Measurements from ENCODE around the gene NR4A3.

DNA sequence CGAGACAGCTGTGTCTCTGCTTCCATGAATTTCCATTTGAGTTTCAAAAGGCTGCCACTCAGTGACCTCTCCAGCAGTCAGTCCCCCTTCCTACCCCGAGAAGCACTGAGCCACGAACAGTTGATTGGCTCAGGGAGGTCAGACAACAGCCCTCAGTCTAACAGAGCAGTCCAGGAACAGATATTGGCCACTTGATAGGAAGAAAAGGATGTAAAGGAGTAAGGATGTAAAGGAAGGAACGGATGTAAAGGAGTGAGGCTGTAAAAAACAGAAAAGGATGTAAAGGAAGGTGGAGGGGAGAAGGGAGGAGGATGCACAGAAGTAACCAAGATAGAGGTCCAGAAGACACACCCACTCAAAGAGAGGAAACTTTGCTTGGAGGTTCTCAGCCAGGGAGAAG lies 3.2 kb upstream of the NR4A3 start:
- TF ChIP-seq OSR1 (CRISPR knock-in tag; IDR thresholded peaks at IDR 0.05) (no peak), TCF4 (CRISPR knock-in tag; IDR thresholded peaks at IDR 0.05; ENCODE audit: borderline replicate concordance) (no peak), SNAI2 (CRISPR knock-in tag; IDR thresholded peaks at IDR 0.05) (no peak), ZFP3 (CRISPR knock-in tag; IDR thresholded peaks at IDR 0.05) (no peak)
- TF ChIP-seq, protein P1, sequence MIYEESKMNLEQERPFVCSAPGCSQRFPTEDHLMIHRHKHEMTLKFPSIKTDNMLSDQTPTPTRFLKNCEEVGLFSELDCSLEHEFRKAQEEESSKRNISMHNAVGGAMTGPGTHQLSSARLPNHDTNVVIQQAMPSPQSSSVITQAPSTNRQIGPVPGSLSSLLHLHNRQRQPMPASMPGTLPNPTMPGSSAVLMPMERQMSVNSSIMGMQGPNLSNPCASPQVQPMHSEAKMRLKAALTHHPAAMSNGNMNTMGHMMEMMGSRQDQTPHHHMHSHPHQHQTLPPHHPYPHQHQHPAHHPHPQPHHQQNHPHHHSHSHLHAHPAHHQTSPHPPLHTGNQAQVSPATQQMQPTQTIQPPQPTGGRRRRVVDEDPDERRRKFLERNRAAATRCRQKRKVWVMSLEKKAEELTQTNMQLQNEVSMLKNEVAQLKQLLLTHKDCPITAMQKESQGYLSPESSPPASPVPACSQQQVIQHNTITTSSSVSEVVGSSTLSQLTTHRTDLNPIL (CRISPR knock-in tag; IDR thresholded peaks at IDR 0.05; ENCODE audit: low read depth) = no peak
- TF ChIP-seq, protein P2, sequence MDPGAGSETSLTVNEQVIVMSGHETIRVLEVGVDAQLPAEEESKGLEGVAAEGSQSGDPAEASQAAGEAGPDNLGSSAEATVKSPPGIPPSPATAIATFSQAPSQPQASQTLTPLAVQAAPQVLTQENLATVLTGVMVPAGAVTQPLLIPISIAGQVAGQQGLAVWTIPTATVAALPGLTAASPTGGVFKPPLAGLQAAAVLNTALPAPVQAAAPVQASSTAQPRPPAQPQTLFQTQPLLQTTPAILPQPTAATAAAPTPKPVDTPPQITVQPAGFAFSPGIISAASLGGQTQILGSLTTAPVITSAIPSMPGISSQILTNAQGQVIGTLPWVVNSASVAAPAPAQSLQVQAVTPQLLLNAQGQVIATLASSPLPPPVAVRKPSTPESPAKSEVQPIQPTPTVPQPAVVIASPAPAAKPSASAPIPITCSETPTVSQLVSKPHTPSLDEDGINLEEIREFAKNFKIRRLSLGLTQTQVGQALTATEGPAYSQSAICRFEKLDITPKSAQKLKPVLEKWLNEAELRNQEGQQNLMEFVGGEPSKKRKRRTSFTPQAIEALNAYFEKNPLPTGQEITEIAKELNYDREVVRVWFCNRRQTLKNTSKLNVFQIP (CRISPR knock-in tag; IDR thresholded peaks at IDR 0.05; ENCODE audit: borderline replicate concordance, low read depth) = no peak
- TF ChIP-seq, protein P3, sequence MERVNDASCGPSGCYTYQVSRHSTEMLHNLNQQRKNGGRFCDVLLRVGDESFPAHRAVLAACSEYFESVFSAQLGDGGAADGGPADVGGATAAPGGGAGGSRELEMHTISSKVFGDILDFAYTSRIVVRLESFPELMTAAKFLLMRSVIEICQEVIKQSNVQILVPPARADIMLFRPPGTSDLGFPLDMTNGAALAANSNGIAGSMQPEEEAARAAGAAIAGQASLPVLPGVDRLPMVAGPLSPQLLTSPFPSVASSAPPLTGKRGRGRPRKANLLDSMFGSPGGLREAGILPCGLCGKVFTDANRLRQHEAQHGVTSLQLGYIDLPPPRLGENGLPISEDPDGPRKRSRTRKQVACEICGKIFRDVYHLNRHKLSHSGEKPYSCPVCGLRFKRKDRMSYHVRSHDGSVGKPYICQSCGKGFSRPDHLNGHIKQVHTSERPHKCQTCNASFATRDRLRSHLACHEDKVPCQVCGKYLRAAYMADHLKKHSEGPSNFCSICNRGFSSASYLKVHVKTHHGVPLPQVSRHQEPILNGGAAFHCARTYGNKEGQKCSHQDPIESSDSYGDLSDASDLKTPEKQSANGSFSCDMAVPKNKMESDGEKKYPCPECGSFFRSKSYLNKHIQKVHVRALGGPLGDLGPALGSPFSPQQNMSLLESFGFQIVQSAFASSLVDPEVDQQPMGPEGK (CRISPR knock-in tag; IDR thresholded peaks at IDR 0.05; ENCODE audit: borderline replicate concordance) = no peak

All from SK-N-SH treated with all-trans-retinoic acid at 6 μM for 48 hours (cell line).